Measurements from ENCODE around the gene SUN2. TPM values are rescaled to one million over a fixed set of nuclear protein-coding genes. Genes with fewer than 3 reads are reported as not detected.
A peak's percentile ranks its signal among the peaks of the same experiment; 100 is the strongest.

The SUN2 gene
- total and polyA plus RNA-seq, 9 of the 15 experiments (the other 6 are each of a cell fraction or from before 2014, with no cell fraction given): 0.11 to 42.6 (median 16.7) TPM

- TF ChIP-seq REST (IDR thresholded peaks at IDR 0.05; ENCODE audit: borderline replicate concordance) (0 out of 2 replicates have a peak, but pooled peaks have one; percentile 10), REST (CRISPR knock-in tag; IDR thresholded peaks at IDR 0.05; ENCODE audit: low read depth) (no peak), NFXL1 (CRISPR knock-in tag; IDR thresholded peaks at IDR 0.05) (no peak), HMG20A (CRISPR knock-in tag; conservative IDR thresholded peaks at IDR 0.05) (no peak), HES1 (IDR thresholded peaks at IDR 0.05; ENCODE audit: low read depth) (no peak), FIP1L1 (IDR thresholded peaks at IDR 0.05; ENCODE audit: low read depth, low read length, poor library complexity, severe bottlenecking) (no peak), MITF (IDR thresholded peaks at IDR 0.05) (no peak), SRSF9 (IDR thresholded peaks at IDR 0.05; ENCODE audit: borderline replicate concordance, low read depth, low read length) (no peak), ESRRA (IDR thresholded peaks at IDR 0.05; ENCODE audit: borderline replicate concordance, low read depth) (no peak), MTA2 (IDR thresholded peaks at IDR 0.05; ENCODE audit: low read depth) (no peak), BMI1 (IDR thresholded peaks at IDR 0.05; ENCODE audit: low read length) (no peak), ZNF76 (CRISPR knock-in tag; IDR thresholded peaks at IDR 0.05; ENCODE audit: borderline replicate concordance) (no peak), FOXM1 (IDR thresholded peaks at IDR 0.05; ENCODE audit: low read depth) (no peak), FOXM1 (CRISPR knock-in tag; IDR thresholded peaks at IDR 0.05; ENCODE audit: low read depth) (no peak), MBD1 (CRISPR knock-in tag; IDR thresholded peaks at IDR 0.05) (no peak)
Observed at GRCh38 chr22:38799265-38800002, 43.6 kb upstream of the SUN2 start (continued).
